Measurements from ENCODE around the gene TAF11L4.

GRCh38 chr5:17487174-17487512 lies 34.5 kb upstream of the TAF11L4 start:
- TF ChIP-seq, protein P1, sequence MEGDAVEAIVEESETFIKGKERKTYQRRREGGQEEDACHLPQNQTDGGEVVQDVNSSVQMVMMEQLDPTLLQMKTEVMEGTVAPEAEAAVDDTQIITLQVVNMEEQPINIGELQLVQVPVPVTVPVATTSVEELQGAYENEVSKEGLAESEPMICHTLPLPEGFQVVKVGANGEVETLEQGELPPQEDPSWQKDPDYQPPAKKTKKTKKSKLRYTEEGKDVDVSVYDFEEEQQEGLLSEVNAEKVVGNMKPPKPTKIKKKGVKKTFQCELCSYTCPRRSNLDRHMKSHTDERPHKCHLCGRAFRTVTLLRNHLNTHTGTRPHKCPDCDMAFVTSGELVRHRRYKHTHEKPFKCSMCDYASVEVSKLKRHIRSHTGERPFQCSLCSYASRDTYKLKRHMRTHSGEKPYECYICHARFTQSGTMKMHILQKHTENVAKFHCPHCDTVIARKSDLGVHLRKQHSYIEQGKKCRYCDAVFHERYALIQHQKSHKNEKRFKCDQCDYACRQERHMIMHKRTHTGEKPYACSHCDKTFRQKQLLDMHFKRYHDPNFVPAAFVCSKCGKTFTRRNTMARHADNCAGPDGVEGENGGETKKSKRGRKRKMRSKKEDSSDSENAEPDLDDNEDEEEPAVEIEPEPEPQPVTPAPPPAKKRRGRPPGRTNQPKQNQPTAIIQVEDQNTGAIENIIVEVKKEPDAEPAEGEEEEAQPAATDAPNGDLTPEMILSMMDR (IDR thresholded peaks at IDR 0.05) = no peak
- TF ChIP-seq EZH2 (IDR thresholded peaks at IDR 0.05) = no peak
